GM12875 (cell line): ENCODE results near the gene PALD1.

ENCODE experiments used
- H3K4me3 ChIP-seq: one replicate; pipeline ENCODE4 v1.5.1; 2011; ENCODE audit warnings: low read depth, low read length, control low read depth
- CTCF ChIP-seq: IDR thresholded peaks from 2 replicates; pipeline ENCODE4 v1.5.1; 2011; ENCODE audit warnings: low read depth, mild to moderate bottlenecking, control low read depth, inconsistent platforms, low read length, moderate library complexity, borderline replicate concordance; ENCODE audit not compliant: insufficient read depth

PALD1 gene

GRCh38 chr10:70563230-70563629 is 84.7 kb downstream of the PALD1 start:
- no peak overlapping the region for H3K4me3 ChIP-seq
- TF ChIP-seq CTCF, result no peak

- no peak overlapping the region for H3K4me3 ChIP-seq
- TF ChIP-seq CTCF, result no peak
Measured at GRCh38 chr10:70564113-70564725, 85.7 kb downstream of the PALD1 start.

- no peak overlapping the region for H3K4me3 ChIP-seq
- no peak for TF ChIP-seq CTCF
Measured at GRCh38 chr10:70564901-70565351, 86.4 kb downstream of the PALD1 start.

GRCh38 chr10:70565556-70566514 is 87.3 kb downstream of the PALD1 start:
- TF ChIP-seq CTCF, result no peak
- H3K4me3 ChIP-seq, result no peak overlapping the region

GRCh38 chr10:70566515-70567290 is 88.1 kb downstream of the PALD1 start:
- H3K4me3 ChIP-seq, result no peak overlapping the region
- TF ChIP-seq CTCF, result no peak

- TF ChIP-seq CTCF, result no peak
- no peak overlapping the region for H3K4me3 ChIP-seq
Measured at GRCh38 chr10:70567603-70568002, 89.0 kb downstream of the PALD1 start.
